B cell (primary cell): ENCODE results near the gene DYNLT4. TPM values are rescaled to one million over a fixed set of nuclear protein-coding genes. Genes with fewer than 3 reads are reported as not detected.
A peak's percentile ranks its signal among the peaks of the same experiment; 100 is the strongest.

Experiments
- ATAC-seq: fragments of 200-7000 bp; cut with Tn5 transposase; one replicate; pipeline ENCODE4 v1.10.0; 2021; ENCODE audit warnings: low read depth, mild to moderate bottlenecking, moderate number of reproducible peaks, moderate library complexity
- CTCF ChIA-PET: fragments of 350-600 bp; sonication (Branson Sonifier 250); formaldehyde crosslinking; loops from one replicate; lab custom pipeline; 2021; ENCODE audit warnings: antibody characterized with exemption, inconsistent platforms; lab: Charles Lee
- POLR2A ChIA-PET: fragments of 350-600 bp; sonication (Branson Sonifier 250); formaldehyde crosslinking; loops from one replicate; lab custom pipeline; 2021; ENCODE audit warnings: antibody characterized with exemption; lab: Charles Lee
- DNase-seq: peaks from one replicate; pipeline ENCODE4 v3.0.0; 2013
- H2AFZ ChIP-seq: 2 replicates; pipeline ENCODE4 v1.6.1; 2012; ENCODE audit warnings: mild to moderate bottlenecking, low read depth, low read length; ENCODE audit not compliant: insufficient read depth, poor library complexity, severe bottlenecking
- H3K27ac ChIP-seq, 2 donors: 1 replicate in 1 of 2; 2 replicates in 1 of 2; pipeline ENCODE4 v1.5.1; 2012 to 2013; ENCODE audit warnings: low read length in 2 of 2, mild to moderate bottlenecking in 2 of 2, moderate library complexity in 1 of 2
- H3K27me3 ChIP-seq, 4 experiments: fragments of 200-600 bp in 1 of 4; sonication (generic) in 1 of 4; replicated peaks in 1 of 4; 1 replicate in 2 of 4; 2 replicates in 2 of 4; pipeline versions ENCODE4 v1.6.1 to v1.7.0; 2013 to 2016; ENCODE audit warnings: low read length in 3 of 4, mild to moderate bottlenecking in 2 of 4, mixed read lengths in 1 of 4, moderate library complexity in 1 of 4; ENCODE audit not compliant: insufficient read depth in 4 of 4, control insufficient read depth in 3 of 4; ENCODE audit errors: control extremely low read depth in 1 of 4
- H3K36me3 ChIP-seq, 2 experiments: replicated peaks in 1 of 2; 1 replicate in 1 of 2; 2 replicates in 1 of 2; pipeline versions ENCODE4 v1.6.1 to v1.7.1; 2013; ENCODE audit warnings: low read length in 1 of 2; ENCODE audit not compliant: insufficient read depth in 2 of 2, control insufficient read depth in 1 of 2; ENCODE audit errors: control extremely low read depth in 1 of 2, extremely low read depth in 1 of 2
- H3K4me1 ChIP-seq, 2 donors: fragments of 200-600 bp in 1 of 2; sonication (generic) in 1 of 2; 1 replicate in 1 of 2; 2 replicates in 1 of 2; pipeline versions ENCODE4 v1.5.1 to v1.6.1; 2013 to 2017; ENCODE audit warnings: low read length in 2 of 2; ENCODE audit not compliant: control insufficient read depth in 2 of 2, insufficient read depth in 2 of 2
- H3K4me2 ChIP-seq: replicated peaks from 2 replicates; pipeline ENCODE3; 2012; ENCODE audit warnings: mild to moderate bottlenecking, low read depth, low read length; ENCODE audit not compliant: poor library complexity, severe bottlenecking
- H3K4me3 ChIP-seq, 5 experiments: fragments of 200-600 bp in 1 of 5; sonication (generic) in 1 of 5; 1 replicate in 3 of 5; 2 replicates in 2 of 5; pipeline versions ENCODE4 v1.5.1 to v1.7.0; 2011 to 2016; ENCODE audit warnings: low read length in 4 of 5, mild to moderate bottlenecking in 4 of 5, low read depth in 2 of 5, control low read depth in 1 of 5, moderate library complexity in 1 of 5; ENCODE audit not compliant: insufficient read depth in 1 of 5; ENCODE audit errors: control extremely low read depth in 1 of 5, extremely low read depth in 1 of 5
- H3K79me2 ChIP-seq: fragments of 200-600 bp; sonication (generic); one replicate; pipeline ENCODE4 v1.6.0; 2016; ENCODE audit warnings: low read length; ENCODE audit not compliant: control insufficient read depth, insufficient read depth
- H3K9ac ChIP-seq: fragments of 200-600 bp; sonication (generic); 2 replicates; pipeline ENCODE4 v1.6.1; 2017; ENCODE audit warnings: mild to moderate bottlenecking, low read length, moderate library complexity
- H3K9me3 ChIP-seq, 3 donors: one replicate each; pipeline versions ENCODE4 v1.6.1 to v1.7.1; 2013; ENCODE audit warnings: low read length in 2 of 3; ENCODE audit not compliant: control insufficient read depth in 2 of 3, insufficient read depth in 1 of 3; ENCODE audit errors: control extremely low read depth in 1 of 3
- H4K20me1 ChIP-seq: 2 replicates; pipeline ENCODE4 v1.6.0; 2012; ENCODE audit warnings: mild to moderate bottlenecking, low read length; ENCODE audit not compliant: insufficient read depth, control insufficient read depth, poor library complexity, severe bottlenecking
- H3K27ac Mint-ChIP-seq: one replicate; pipeline ENCODE4 v1.8.0; 2021; ENCODE audit warnings: mixed read lengths
- H3K27me3 Mint-ChIP-seq: one replicate; pipeline ENCODE4 v1.8.0; 2021; ENCODE audit warnings: mixed read lengths
- H3K4me1 Mint-ChIP-seq: one replicate; pipeline ENCODE4 v1.8.0; 2021; ENCODE audit warnings: mixed read lengths
- H3K4me3 Mint-ChIP-seq: one replicate; pipeline ENCODE4 v1.8.0; 2021; ENCODE audit warnings: mixed read lengths
- H3K9me3 Mint-ChIP-seq: one replicate; pipeline ENCODE4 v1.8.0; 2022; ENCODE audit warnings: mixed read lengths; ENCODE audit not compliant: insufficient read depth
- EZH2 ChIP-seq: IDR thresholded peaks from 2 replicates; pipeline ENCODE4 v1.6.1; 2012; ENCODE audit warnings: borderline replicate concordance, low read depth, mild to moderate bottlenecking, moderate library complexity, low read length; ENCODE audit not compliant: insufficient read depth, poor library complexity, severe bottlenecking
- WGBS: methylation state at CpG from one replicate; pipeline ENCODE4 v1.1.5; 2013; ENCODE audit warnings: missing lambda C conversion rate; ENCODE audit not compliant: insufficient coverage; 5-methylcytosine and 5-hydroxymethylcytosine counted together
- intact Hi-C: fragments of 100-400 bp; cut with micrococcal nuclease; formaldehyde crosslinking; loops from one replicate; pipeline ENCODE4 v1.10.0; 2022
- polyA plus RNA-seq: library from polyadenylated mRNA; depleted of rRNA; stranded (reverse); fragments of >200 nt; gene quantifications from 2 replicates; pipeline ENCODE4 v1.2.3, GENCODE V29; 2012
- total RNA-seq, 2 donors: library from RNA; stranded (reverse); fragments of 120-200 nt in 1 of 2; gene quantifications; 1 replicate in 1 of 2; 2 replicates in 1 of 2; pipeline versions ENCODE4 v1.2.3 to v1.2.4, GENCODE V29; 2013 to 2022
- TF ChIP-seq, protein P1 (sequence below): fragments of 200-600 bp; IDR thresholded peaks from one replicate; pipeline ENCODE4 v1.8.0; 2022; ENCODE audit warnings: antibody characterized with exemption, mild to moderate bottlenecking

The DYNLT4 gene
- total and polyA plus RNA-seq, 2 donors (not counting 1 experiment from before 2014, with no cell fraction given): 0.19 to 0.39 TPM

DNA sequence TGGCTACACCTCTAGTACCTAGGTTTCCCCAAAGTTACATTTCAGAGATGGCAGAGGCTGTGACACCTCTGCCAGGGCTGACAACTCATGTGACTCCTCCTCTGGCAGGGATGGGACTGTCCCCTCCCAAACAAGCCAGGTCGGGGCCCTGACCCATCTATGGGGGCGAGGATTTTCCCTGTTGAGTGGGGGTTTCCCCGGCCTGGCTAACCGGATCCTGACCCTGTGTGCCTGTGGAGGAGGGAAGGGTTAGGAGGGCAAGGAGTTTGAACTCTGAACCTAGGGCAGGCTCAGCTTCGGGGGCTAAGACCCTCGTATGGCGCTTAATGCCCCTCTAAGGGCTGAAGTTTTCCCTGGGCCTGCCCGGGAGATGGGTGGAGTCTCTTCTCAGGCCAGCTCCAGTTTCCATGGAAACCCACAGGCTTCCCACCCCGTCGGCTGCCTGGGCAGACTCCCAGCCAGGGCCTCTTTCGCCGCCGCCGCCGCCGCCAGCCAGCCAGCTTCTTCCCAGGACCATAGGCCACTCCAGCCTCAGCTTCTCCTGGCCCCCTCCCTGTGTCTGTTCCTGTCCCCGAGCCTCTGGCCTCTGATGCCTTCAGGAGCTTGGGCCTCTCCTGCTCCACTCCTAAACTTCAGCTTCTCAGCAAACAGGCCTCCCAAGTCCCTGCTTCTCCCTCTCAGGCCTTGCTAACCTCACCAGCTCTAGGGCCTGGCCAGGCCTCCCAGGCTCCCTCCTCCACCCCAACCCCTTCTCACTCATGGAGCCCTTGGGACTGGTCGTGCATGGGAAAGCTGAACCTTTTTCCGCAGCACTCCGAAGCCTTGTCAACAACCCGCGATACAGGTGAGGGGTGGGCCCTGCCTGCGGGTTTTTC is 1.1 kb upstream of the DYNLT4 start, which contains the start of gene BTBD19:
TSS of gene BTBD19 (plus strand) at position 461 of the 875 bp plus-strand sequence. CDS start at position 759, 298 bp downstream.
- WGBS: 52% methylated on average over 22 of the region's 23 CpGs
- peaks cover 0 to 3% (median 0%) of the 10 kb centered on the region in 3 donors for H3K9me3 ChIP-seq
- no peaks in the 10 kb centered on the region for H3K27me3 Mint-ChIP-seq
- H3K4me1 ChIP-seq: peaks cover 44 to 54% of the 10 kb centered on the region in 2 donors
- no peak for TF ChIP-seq EZH2
- TF ChIP-seq, protein P1, sequence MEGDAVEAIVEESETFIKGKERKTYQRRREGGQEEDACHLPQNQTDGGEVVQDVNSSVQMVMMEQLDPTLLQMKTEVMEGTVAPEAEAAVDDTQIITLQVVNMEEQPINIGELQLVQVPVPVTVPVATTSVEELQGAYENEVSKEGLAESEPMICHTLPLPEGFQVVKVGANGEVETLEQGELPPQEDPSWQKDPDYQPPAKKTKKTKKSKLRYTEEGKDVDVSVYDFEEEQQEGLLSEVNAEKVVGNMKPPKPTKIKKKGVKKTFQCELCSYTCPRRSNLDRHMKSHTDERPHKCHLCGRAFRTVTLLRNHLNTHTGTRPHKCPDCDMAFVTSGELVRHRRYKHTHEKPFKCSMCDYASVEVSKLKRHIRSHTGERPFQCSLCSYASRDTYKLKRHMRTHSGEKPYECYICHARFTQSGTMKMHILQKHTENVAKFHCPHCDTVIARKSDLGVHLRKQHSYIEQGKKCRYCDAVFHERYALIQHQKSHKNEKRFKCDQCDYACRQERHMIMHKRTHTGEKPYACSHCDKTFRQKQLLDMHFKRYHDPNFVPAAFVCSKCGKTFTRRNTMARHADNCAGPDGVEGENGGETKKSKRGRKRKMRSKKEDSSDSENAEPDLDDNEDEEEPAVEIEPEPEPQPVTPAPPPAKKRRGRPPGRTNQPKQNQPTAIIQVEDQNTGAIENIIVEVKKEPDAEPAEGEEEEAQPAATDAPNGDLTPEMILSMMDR: no peak
- H3K9me3 Mint-ChIP-seq: no peaks in the 10 kb centered on the region
- CTCF ChIA-PET: interaction anchor here (1.3 to 3.9 kb wide), 8 partner anchors 8 to 495 kb away, joined by 4 to 40 read pairs (median 8); partner anchors contain the start of genes PLK3 and RNU5D-1
- H3K36me3 ChIP-seq: peaks cover 0 to 14% of the 10 kb centered on the region in 2 experiments
- no peaks in the 10 kb centered on the region for H4K20me1 ChIP-seq
- POLR2A ChIA-PET: interaction anchor here (0.6 to 4.3 kb wide), 10 partner anchors 8 to 495 kb away, joined by 3 to 59 read pairs (median 4); partner anchors contain the start of genes PLK3 and RPS8
- H2AFZ ChIP-seq: peak within 1 kb of the TSS; percentile 30
- no peaks in the 10 kb centered on the region for H3K27me3 ChIP-seq
- ATAC-seq (peak; percentile 35), DNase-seq (no peak)
- H3K27ac ChIP-seq: peak within 1 kb of the TSS; percentile 91 to 95
- H3K4me3 Mint-ChIP-seq: peak within 1 kb of the TSS; percentile 74
- H3K9ac ChIP-seq: peak within 1 kb of the TSS; percentile 7
- H3K79me2 ChIP-seq: no peaks in the 10 kb centered on the region
- H3K4me1 Mint-ChIP-seq: peaks cover 58% of the 10 kb centered on the region
- peak within 1 kb of the TSS in 1 of 5 experiments; percentile 10 for H3K4me3 ChIP-seq
- intact Hi-C loops: no loop called here
- peak within 1 kb of the TSS; percentile 68 for H3K4me2 ChIP-seq
- H3K27ac Mint-ChIP-seq: peak within 1 kb of the TSS; percentile 99
